K562 (cell line): ENCODE data around the gene THUMPD2. TPM values are rescaled to one million over a fixed set of nuclear protein-coding genes. Genes with fewer than 3 reads are reported as not detected.

Experiments
- BCOR ChIP-seq: fragments of 450-650 bp; IDR thresholded peaks from 2 replicates; pipeline ENCODE4 v1.6.1; 2016
- BMI1 ChIP-seq: fragments of 150-350 bp; IDR thresholded peaks from 2 replicates; pipeline ENCODE4 v1.6.1; 2014; ENCODE audit warnings: low read length
- CREB3 ChIP-seq: fragments of 450-650 bp; conservative IDR thresholded peaks from 2 replicates; pipeline ENCODE4 v1.6.1; 2016; ENCODE audit warnings: missing genetic modification characterization, low read depth, mild to moderate bottlenecking, missing compliant biosample characterization, moderate library complexity
- E4F1 ChIP-seq: fragments of 250-450 bp; sonication (Bioruptor Pico); IDR thresholded peaks from 2 replicates; pipeline ENCODE4 v1.5.0; 2021; ENCODE audit warnings: mild to moderate bottlenecking, borderline replicate concordance
- ELF2 ChIP-seq: fragments of 250-450 bp; sonication (Bioruptor Pico); IDR thresholded peaks from 2 replicates; pipeline ENCODE4 v1.5.0; 2021; ENCODE audit warnings: mild to moderate bottlenecking
- ETV1 ChIP-seq: fragments of 450-650 bp; conservative IDR thresholded peaks from 2 replicates; pipeline ENCODE4 v1.6.1; 2016; ENCODE audit warnings: missing genetic modification characterization, control low read depth, low read depth, missing compliant biosample characterization
- ETV5 ChIP-seq: sonication (generic); formaldehyde crosslinking; IDR thresholded peaks from 2 replicates; pipeline ENCODE4 v1.4.0; 2020; ENCODE audit warnings: low read depth, mild to moderate bottlenecking, missing genetic modification reagents
- ETV6 ChIP-seq, 3 experiments: fragments of 150-350 bp in 1 of 3; sonication (generic) in 1 of 3; formaldehyde crosslinking in 1 of 3; IDR thresholded peaks; 2 replicates each; pipeline versions ENCODE4 v1.6.1 to v1.8.0; 2014 to 2022; ENCODE audit warnings: borderline replicate concordance in 2 of 3, low read depth in 2 of 3, antibody characterized with exemption in 1 of 3, low read length in 1 of 3, mild to moderate bottlenecking in 1 of 3, missing genetic modification reagents in 1 of 3
- HINFP ChIP-seq: fragments of 450-650 bp; conservative IDR thresholded peaks from 2 replicates; pipeline ENCODE4 v1.6.1; 2016; ENCODE audit warnings: missing genetic modification characterization, low read depth, mild to moderate bottlenecking, control low read depth, missing compliant biosample characterization
- HLTF ChIP-seq: fragments of 450-650 bp; IDR thresholded peaks from 2 replicates; pipeline ENCODE4 v1.6.1; 2016
- HNRNPL ChIP-seq: fragments of 200-400 bp; formaldehyde crosslinking; IDR thresholded peaks from 2 replicates; pipeline ENCODE4 v1.6.1; 2017; ENCODE audit warnings: low read depth, mild to moderate bottlenecking, low read length
- NEUROD1 ChIP-seq: fragments of 150-350 bp; IDR thresholded peaks from 2 replicates; pipeline ENCODE4 v1.6.1; 2014; ENCODE audit warnings: borderline replicate concordance, low read length, low read depth; ENCODE audit not compliant: partially characterized antibody
- NFRKB ChIP-seq: fragments of 450-650 bp; IDR thresholded peaks from 2 replicates; pipeline ENCODE4 v1.6.1; 2016; ENCODE audit warnings: low read depth
- PHF20 ChIP-seq: fragments of 450-650 bp; IDR thresholded peaks from 2 replicates; pipeline ENCODE4 v1.6.1; 2018; ENCODE audit not compliant: partially characterized antibody
- POLR3G ChIP-seq: IDR thresholded peaks from 2 replicates; pipeline ENCODE4 v1.6.1; 2011; ENCODE audit not compliant: insufficient read length, insufficient replicate concordance; ENCODE audit errors: extremely low read depth
- SMARCE1 ChIP-seq: fragments of 450-650 bp; IDR thresholded peaks from 2 replicates; pipeline ENCODE4 v1.7.1; 2016; ENCODE audit warnings: mild to moderate bottlenecking
- TEAD4 ChIP-seq, 2 experiments: sonication (generic) in 1 of 2; formaldehyde crosslinking in 1 of 2; IDR thresholded peaks; 2 replicates each; pipeline versions ENCODE4 v1.6.1 to v1.8.0; 2012 to 2022; ENCODE audit warnings: borderline replicate concordance in 1 of 2, inconsistent platforms in 1 of 2, low read length in 1 of 2, mild to moderate bottlenecking in 1 of 2, missing genetic modification reagents in 1 of 2
- THRB ChIP-seq: fragments of 450-650 bp; formaldehyde crosslinking; conservative IDR thresholded peaks from 2 replicates; pipeline ENCODE4 v1.4.0; 2022; ENCODE audit warnings: mild to moderate bottlenecking, missing genetic modification characterization
- ZNF280A ChIP-seq: fragments of 450-650 bp; IDR thresholded peaks from 2 replicates; pipeline ENCODE4 v1.6.1; 2018; ENCODE audit warnings: mild to moderate bottlenecking, low read depth; ENCODE audit not compliant: partially characterized antibody
- polyA plus RNA-seq, 8 experiments: library from polyadenylated mRNA; depleted of rRNA in 4 of 8; stranded (reverse) in 5 of 8; unstranded in 3 of 8; fragments of >200 nt; fragmentation: Nextera tagmentation in 2 of 8; fragmentation: Illumina TruSeq in 1 of 8; extraction: Ambion mirVana in 2 of 8; extraction: Trizol in 1 of 8; gene quantifications; 2 replicates each; pipeline versions ENCODE4 v1.2.1 to v1.2.3, GENCODE V29; 2011 to 2014; ENCODE audit warnings: inconsistent platforms in 1 of 8, missing spikeins in 1 of 8
- total RNA-seq, 7 experiments: library from RNA; depleted of rRNA in 6 of 7; stranded (reverse); fragments of >200 nt in 6 of 7; fragmentation: Illumina TruSeq in 2 of 7; extraction: Trizol in 2 of 7; gene quantifications; 2 replicates each; pipeline versions ENCODE4 v1.2.1 to v1.2.3, GENCODE V29; 2011 to 2021; ENCODE audit warnings: low replicate concordance in 1 of 7

Gene THUMPD2
- total and polyA plus RNA-seq, 9 of the 15 experiments (the other 6 are each of a cell fraction or from before 2014, with no cell fraction given), result 9.6 to 40.4 (median 24.0) TPM

GRCh38 chr2:39780825-39781600, 2.0 kb upstream of the THUMPD2 start (continued):
- TF ChIP-seq ZNF280A (no peak), SMARCE1 (0 out of 2 replicates have a peak, but pooled peaks have one; percentile 23), CREB3 (tag) (no peak), ETV6 (IDR thresholded peaks at IDR 0.05; ENCODE audit: borderline replicate concordance in 1 of 2, low read depth in 2 of 2, low read length in 1 of 2) (no peak), ETV6 (CRISPR knock-in tag; IDR thresholded peaks at IDR 0.05; ENCODE audit: borderline replicate concordance) (no peak), BMI1 (no peak), ETV5 (CRISPR knock-in tag) (no peak), E4F1 (no peak), THRB (CRISPR knock-in tag) (no peak), HLTF (no peak), ELF2 (CRISPR knock-in tag) (no peak), BCOR (no peak), HNRNPL (no peak), HINFP (tag) (no peak), NFRKB (no peak; the same call in 1 of the 2 replicates), ETV1 (no peak), POLR3G (no peak), NEUROD1 (no peak), PHF20 (no peak), TEAD4 (IDR thresholded peaks at IDR 0.05; ENCODE audit: low read length) (no peak; the same call in 1 of the 2 replicates), TEAD4 (CRISPR knock-in tag; IDR thresholded peaks at IDR 0.05; ENCODE audit: borderline replicate concordance) (no peak)
